ENCODE data around the gene JAKMIP2.

DNA sequence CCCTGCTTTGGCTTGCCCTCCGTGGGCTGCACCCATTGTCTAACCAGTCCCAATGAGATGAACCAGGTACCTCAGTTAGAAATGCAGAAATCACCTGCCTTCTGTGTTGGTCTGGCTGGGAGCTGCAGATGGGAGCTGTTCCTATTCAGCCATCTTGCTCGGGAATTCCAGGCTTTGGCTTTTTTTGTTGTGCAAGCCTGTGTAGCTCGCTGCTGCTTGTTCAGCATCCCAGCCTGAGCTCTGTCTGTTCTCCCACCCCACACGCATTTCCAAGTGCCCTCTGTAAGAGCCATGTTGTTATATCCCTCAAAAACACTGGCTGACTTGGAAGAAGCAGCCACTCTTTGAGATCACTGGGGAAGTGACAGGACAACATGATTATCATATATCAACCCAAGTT is 171.0 kb downstream of the JAKMIP2 start:
- TF ChIP-seq CTCF (IDR thresholded peaks at IDR 0.05) (no peak), POLR2A (IDR thresholded peaks at IDR 0.05) (no peak), EP300 (IDR thresholded peaks at IDR 0.05) (no peak)

Data from ovary (tissue), 3 donors.